Measurements from ENCODE around the gene FBXO27.

DNA sequence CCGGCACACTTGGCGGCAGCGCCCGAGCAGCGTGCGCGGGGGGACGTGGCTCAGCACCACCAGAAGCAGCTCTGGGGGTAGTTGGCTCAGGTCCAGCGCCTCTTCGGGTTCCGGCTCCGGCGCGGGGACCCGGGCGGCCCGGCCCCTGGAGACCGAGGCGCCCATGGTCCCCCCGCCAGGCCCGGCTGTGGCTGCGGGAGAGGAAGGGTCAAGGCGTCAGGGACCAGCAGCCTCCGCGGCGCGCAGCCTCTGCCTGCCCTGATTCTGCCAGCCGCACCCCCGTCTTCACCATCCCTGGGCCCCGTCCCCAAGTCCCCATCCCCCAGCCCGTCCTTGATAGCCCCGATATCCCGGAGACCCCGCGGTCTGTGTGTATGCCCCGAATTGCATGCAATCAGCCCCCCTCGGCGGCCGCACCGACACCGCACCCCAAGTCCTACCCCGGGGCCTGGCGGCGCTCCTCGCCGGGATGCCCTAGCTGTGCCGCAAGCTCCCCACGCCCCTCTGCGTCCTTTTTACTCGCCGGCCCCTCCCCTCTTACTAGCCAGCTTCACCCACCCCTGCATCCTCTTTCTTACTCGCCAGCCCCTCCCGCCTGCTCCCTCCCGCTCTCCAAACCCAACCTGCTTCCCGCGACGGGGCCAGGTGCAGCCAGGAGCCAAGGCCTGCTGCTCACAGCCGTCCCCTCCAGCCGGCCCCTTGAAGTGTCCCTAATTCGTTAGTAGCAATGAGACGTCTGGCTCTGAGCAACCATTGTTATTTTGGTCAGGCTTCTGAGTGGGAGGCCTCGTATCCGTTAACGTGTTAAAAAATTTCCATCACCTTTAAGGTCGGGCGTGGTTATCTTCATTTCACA is at the start of gene FBXO27:
- TF ChIP-seq CTCF (IDR thresholded peaks at IDR 0.05) (no peak), POLR2A (IDR thresholded peaks at IDR 0.05) (no peak)

All from adrenal gland (tissue), 5 donors.